ENCODE results near the gene ARL11.

The ARL11 gene

DNA sequence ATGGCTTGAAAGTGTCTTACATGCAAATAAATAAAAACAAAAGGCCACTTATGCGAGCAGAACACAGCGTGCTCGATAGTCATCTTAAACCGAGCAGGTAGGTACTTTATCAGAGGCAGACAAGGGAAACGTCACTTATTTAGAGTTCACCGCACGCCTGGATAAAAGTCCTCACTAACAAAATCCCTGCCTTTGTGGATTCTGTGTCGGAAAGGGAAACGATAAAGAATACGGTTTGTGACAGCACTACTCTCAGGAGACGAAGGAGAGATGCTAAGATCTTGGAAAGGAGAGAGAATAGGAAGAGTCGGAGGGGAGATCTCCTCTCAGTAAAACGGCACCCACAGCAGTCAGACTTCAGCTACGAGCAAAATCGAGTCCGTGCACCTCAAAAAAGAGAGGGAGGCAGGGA, 43.5 kb upstream of the ARL11 start:
- DNase-seq: peak; percentile 14
- no peaks in the 10 kb centered on the region for H3K27me3 ChIP-seq (replicated peaks; ENCODE audit: insufficient read depth, low read length)
- H3K4me2 ChIP-seq (ENCODE audit: low read depth, low read length): peak overlapping the region; percentile 73
- peak overlapping the region; percentile 23; the same call in 1 of the 2 replicates for H3K27ac ChIP-seq (ENCODE audit: low read length)
- no peaks in the 10 kb centered on the region for H3K4me1 ChIP-seq (ENCODE audit: low read length)
- no peaks in the 10 kb centered on the region for H3K36me3 ChIP-seq (replicated peaks; ENCODE audit: insufficient read depth, low read length)
- H3K9me2 ChIP-seq (replicated peaks; ENCODE audit: insufficient read depth, low read length): no peaks in the 10 kb centered on the region
- no peaks in the 10 kb centered on the region for H4K20me1 ChIP-seq (ENCODE audit: insufficient read depth, low read length)
- H3K4me3 ChIP-seq (ENCODE audit: low read length): peak overlapping the region; percentile 80
- H3K9me3 ChIP-seq (replicated peaks; ENCODE audit: insufficient read depth, low read length): no peaks in the 10 kb centered on the region
- no peaks in the 10 kb centered on the region for H3F3A ChIP-seq (ENCODE audit: insufficient read depth, low read length)
- H3K79me2 ChIP-seq (ENCODE audit: low read length): peaks cover 7% of the 10 kb centered on the region
- H3K9ac ChIP-seq (ENCODE audit: low read length): peak overlapping the region; percentile 57
- H2AFZ ChIP-seq (ENCODE audit: low read length): peak overlapping the region; percentile 69
- TF ChIP-seq EZH2phosphoT487 (IDR thresholded peaks at IDR 0.05; ENCODE audit: low read length) (no peak), EZH2 (optimal IDR thresholded peaks at IDR 0.05; ENCODE audit: low read depth, low read length) (no peak)
- TF ChIP-seq, protein P1, sequence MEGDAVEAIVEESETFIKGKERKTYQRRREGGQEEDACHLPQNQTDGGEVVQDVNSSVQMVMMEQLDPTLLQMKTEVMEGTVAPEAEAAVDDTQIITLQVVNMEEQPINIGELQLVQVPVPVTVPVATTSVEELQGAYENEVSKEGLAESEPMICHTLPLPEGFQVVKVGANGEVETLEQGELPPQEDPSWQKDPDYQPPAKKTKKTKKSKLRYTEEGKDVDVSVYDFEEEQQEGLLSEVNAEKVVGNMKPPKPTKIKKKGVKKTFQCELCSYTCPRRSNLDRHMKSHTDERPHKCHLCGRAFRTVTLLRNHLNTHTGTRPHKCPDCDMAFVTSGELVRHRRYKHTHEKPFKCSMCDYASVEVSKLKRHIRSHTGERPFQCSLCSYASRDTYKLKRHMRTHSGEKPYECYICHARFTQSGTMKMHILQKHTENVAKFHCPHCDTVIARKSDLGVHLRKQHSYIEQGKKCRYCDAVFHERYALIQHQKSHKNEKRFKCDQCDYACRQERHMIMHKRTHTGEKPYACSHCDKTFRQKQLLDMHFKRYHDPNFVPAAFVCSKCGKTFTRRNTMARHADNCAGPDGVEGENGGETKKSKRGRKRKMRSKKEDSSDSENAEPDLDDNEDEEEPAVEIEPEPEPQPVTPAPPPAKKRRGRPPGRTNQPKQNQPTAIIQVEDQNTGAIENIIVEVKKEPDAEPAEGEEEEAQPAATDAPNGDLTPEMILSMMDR (IDR thresholded peaks at IDR 0.05; ENCODE audit: low read length): no peak

DNA sequence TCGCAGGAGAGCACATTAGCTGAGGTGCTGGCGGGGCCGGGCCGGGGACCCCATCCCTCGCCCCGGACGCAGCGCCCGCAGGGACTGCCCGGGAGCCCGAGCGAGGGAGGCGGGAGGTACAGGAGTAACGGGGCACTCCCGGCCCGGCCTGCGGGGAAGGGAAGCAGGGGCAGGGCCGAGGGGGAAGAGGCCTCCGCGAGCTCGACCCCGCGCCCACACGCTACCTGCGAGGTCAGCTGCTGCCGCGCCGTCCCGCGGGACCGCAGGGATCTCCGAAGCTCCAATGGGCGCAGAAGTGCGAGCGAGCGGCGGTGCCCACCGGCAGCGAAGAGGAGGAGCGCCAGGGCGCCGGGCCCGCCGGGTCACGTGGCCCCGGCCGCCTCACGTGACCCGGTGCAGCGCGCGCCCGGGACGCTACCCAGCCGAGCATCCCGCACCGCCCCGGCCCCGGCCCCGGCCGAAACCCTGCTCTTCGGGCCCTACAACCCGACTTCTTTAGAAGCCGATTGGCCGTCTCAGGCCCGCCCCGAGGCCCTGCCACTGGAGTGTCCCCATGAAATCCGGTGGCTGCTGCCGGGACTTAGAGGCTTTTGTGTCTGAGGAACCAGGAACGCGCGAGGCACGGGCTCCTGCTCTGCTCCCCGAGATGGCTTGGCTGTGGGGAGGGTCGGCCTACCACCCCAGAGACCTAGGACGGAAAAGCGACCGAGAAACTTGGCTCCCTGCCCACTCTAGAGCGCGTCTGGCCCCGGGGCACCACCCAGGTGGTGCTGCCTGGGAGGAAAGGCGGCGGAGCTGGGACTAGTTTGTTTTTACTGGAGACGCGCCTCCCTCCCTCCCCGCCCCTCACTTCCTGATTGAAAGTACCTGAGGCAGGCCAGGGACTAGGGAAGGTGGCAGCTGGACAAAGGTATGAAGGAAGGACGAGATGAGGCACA, 42.8 kb upstream of the ARL11 start, which contains the start of gene RCBTB1:
RCBTB1 (minus strand) TSS at position 339 of the 938 bp plus-strand sequence. CDS start 18,279 bp downstream, outside the sequence.
- Histone ChIP-seq H2AFZ (ENCODE audit: low read length) (peak within 1 kb of the TSS; percentile 91), H3K9me2 (replicated peaks; ENCODE audit: insufficient read depth, low read length) (no peaks in the 10 kb centered on the region), H3K4me3 (ENCODE audit: low read length) (peak within 1 kb of the TSS; percentile 80), H3K27ac (ENCODE audit: low read length) (peak within 1 kb of the TSS; percentile 66; the same call in 1 of the 2 replicates), H3K27me3 (replicated peaks; ENCODE audit: insufficient read depth, low read length) (no peaks in the 10 kb centered on the region), H3K9ac (ENCODE audit: low read length) (peak within 1 kb of the TSS; percentile 67), H3K36me3 (replicated peaks; ENCODE audit: insufficient read depth, low read length) (no peaks in the 10 kb centered on the region), H3K4me1 (ENCODE audit: low read length) (no peaks in the 10 kb centered on the region), H3K9me3 (replicated peaks; ENCODE audit: insufficient read depth, low read length) (no peaks in the 10 kb centered on the region), H3K4me2 (ENCODE audit: low read depth, low read length) (peak within 1 kb of the TSS; percentile 73), H4K20me1 (ENCODE audit: insufficient read depth, low read length) (no peaks in the 10 kb centered on the region), H3F3A (ENCODE audit: insufficient read depth, low read length) (no peaks in the 10 kb centered on the region), H3K79me2 (ENCODE audit: low read length) (peaks cover 7% of the 10 kb centered on the region)
- no peak for TF ChIP-seq EZH2 (optimal IDR thresholded peaks at IDR 0.05; ENCODE audit: low read depth, low read length)
- TF ChIP-seq, protein P1 (IDR thresholded peaks at IDR 0.05; ENCODE audit: low read length): no peak
- no peak for TF ChIP-seq EZH2phosphoT487 (IDR thresholded peaks at IDR 0.05; ENCODE audit: low read length)
- DNase-seq: peak; percentile 61

DNA sequence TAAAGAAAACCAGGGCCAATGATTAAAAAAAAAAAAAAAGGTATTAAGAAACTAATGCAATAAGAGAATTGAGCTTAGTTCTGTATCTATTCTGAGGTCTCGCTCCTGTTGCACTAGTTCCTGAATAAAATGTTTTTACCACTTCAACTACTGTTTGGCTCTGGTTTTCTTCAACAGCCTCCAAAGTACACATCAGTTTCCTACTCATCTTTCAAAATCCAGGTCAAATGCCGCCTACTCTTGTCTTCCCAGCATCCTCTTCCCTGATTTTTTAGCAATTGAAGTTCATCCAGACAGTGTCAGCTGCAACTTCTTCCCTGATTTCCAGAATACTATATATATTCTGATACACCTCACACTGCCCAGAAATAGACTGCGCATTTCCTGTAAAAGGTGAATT, 41.6 kb upstream of the ARL11 start:
- Histone ChIP-seq H3K9ac (ENCODE audit: low read length) (no peak overlapping the region), H3F3A (ENCODE audit: insufficient read depth, low read length) (no peaks in the 10 kb centered on the region), H3K27ac (ENCODE audit: low read length) (no peak overlapping the region), H3K9me2 (replicated peaks; ENCODE audit: insufficient read depth, low read length) (no peaks in the 10 kb centered on the region), H3K4me2 (ENCODE audit: low read depth, low read length) (no peak overlapping the region), H3K27me3 (replicated peaks; ENCODE audit: insufficient read depth, low read length) (no peaks in the 10 kb centered on the region), H3K4me3 (ENCODE audit: low read length) (no peak overlapping the region), H4K20me1 (ENCODE audit: insufficient read depth, low read length) (no peaks in the 10 kb centered on the region), H3K9me3 (replicated peaks; ENCODE audit: insufficient read depth, low read length) (no peaks in the 10 kb centered on the region), H2AFZ (ENCODE audit: low read length) (no peak overlapping the region), H3K4me1 (ENCODE audit: low read length) (no peaks in the 10 kb centered on the region), H3K36me3 (replicated peaks; ENCODE audit: insufficient read depth, low read length) (no peaks in the 10 kb centered on the region), H3K79me2 (ENCODE audit: low read length) (peaks cover 7% of the 10 kb centered on the region)
- DNase-seq: no peak
- TF ChIP-seq, protein P1 (IDR thresholded peaks at IDR 0.05; ENCODE audit: low read length): no peak
- no peak for TF ChIP-seq EZH2phosphoT487 (IDR thresholded peaks at IDR 0.05; ENCODE audit: low read length)
- no peak for TF ChIP-seq EZH2 (optimal IDR thresholded peaks at IDR 0.05; ENCODE audit: low read depth, low read length)

Data from MM.1S (cell line).